ENCODE measurements around the gene LRP1.

LRP1 gene

DNA sequence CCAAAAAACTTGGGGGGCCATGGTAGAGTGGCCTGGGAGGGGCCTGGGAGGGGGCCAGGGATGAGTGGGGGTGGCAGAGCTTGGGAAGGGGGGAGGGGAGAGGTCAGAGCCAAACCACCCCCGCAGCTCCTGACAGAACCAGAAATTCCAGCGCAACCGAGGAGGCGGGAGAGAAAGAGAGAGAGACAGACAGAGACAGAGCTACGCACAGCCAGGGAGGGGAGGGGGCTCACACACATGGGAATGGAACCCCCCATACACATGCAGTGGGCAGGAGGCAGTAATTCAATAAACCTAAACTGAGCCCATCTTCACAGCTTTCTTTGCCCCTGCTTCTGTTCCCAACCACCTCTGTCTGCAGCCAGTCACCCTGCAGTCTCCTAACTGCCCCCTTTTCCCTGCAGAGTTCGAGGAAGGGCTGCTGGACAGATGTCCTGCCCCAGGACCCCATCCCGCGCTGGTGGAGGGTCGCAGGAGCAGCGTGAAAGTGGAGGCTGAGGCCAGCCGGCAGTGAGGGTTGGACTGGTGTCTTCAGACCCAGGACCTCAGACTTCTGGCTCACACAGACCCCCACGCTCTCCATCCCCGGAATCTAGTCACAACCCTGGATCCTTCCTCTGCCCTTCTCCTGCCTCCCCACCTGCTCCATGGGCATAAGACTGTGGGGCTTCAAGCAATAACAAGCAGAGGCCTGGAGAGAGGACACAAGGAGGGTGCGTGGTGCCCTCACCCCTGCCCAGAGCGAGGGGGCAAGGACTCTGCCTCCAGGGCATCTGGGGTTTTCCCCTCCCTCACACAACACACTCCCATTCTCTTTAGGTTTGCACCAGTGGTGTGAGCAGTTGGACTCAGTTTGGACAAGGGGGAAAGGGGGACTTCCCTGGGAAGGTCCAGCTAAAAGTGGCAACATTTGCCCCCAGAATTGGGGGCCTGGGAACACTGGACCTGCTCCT is 33.8 kb upstream of the LRP1 start:
- peak; percentile 40 for DNase-seq (ENCODE audit: low spot score)

DNA sequence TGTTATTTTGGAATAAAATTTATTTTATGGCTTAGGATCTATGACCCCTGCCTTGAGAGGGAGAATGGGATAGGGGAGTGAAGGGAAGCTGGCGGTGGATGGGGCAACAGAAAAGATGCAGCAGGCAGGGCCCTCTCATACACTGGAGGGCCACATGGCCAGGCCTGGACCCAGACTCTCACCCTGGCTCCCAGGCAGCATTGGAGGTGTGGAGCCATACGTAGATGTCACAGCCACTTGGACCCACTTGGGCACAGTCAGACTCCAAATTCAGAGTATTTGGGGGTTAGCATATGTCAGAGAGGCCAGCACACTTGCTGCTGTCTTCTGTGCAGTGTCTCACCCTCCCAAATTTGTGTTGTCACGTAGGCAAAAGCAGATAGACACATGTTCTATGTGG is 32.8 kb upstream of the LRP1 start:
- DNase-seq (ENCODE audit: low spot score): no peak

DNA sequence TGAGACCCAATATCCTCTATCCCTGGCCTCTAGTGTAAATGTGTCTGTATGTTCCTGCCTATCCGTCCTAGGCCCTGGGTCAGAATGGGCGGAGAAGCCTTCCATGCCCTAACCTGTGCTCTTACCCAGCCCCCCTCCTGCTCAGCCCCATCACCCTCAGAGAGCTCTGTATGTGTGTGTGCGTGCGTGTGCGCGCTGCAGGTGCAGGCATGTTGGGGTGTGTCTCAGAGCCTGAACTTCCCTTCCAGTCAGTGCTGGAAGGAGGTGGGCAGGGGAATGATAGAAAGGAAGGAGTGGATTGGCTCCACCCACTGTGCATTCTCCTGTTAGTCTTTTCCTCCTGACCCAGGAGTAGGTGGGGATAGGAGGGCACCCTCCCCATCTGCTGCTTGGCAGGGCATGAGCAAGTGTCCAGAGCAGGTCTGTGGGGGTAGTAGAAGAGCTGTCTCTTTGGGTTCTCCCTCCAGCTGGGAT is 32.1 kb upstream of the LRP1 start:
- DNase-seq (ENCODE audit: low spot score): peak; percentile 38

DNA sequence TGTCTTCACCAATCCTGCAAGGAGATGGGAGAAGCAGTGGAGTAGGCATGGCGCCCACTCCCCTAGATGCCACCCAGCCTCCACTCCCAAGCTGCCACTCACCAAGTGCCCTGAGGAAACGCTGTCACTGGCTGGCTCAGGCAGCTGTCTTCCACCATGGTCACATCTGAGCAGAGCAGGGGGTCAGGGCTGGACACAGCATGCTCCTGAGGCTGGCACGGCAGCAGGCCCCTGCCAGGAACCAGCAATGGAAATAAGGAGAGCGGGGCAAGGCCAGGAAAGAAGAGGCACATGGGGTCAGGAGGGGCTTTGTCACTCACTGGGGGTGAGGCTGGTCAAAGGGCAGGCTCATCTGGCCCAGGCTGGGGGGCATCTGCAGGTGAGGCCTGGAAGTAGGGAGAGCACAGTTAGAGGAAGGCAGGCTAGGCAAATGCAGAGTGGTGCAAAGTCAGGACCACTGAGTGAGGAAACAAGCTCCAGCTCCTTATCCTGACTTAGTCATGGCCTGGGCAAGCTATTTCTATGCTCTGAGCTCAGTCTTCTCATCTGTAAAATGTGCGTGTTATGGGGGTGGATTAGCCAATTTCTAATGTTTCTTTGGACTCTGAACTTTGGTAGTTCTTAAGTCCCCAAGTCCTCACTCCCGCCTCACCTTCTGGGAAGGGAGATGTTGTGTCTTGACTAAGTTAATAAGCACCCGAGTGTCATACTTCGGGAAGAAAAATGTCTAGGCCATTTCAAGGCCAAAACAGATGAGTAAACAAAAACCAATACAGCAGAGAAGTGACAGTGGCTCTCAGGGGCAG is 31.3 kb upstream of the LRP1 start:
- DNase-seq (ENCODE audit: low spot score): no peak

DNA sequence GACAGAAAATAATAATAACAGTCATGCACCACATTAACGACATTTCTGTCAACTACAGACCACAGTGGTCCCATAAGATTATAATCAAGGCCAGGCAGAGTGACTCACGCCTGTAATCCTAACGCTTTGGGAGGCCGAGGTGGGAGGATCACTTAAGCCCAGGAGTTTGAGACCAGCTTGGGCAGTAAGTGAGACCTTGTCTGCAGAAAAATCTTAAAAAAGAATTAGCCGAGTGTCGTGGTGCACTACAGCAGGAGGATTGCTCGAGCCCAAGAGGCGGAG is 30.8 kb upstream of the LRP1 start:
- DNase-seq (ENCODE audit: low spot score): no peak

DNA sequence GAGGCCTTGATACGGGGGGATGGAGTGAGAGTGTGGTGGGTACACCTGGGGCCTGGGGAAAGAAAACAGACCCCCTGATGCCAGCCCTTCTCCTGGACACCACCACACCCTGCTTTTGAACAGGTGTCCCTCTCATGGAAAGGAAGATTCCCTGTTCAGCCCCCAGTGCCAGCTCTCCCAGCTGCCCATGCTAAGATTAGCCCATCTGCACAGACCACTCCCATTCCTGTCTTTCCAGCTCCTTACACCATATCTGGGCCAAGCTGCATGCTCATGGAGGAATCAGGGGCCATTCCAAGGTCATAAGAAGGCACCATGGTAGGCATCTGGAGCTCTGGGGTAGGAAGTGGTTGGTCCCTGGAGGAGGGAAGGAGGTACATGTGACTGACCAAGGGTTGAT is 29.7 kb upstream of the LRP1 start:
- no peak for DNase-seq (ENCODE audit: low spot score)

DNA sequence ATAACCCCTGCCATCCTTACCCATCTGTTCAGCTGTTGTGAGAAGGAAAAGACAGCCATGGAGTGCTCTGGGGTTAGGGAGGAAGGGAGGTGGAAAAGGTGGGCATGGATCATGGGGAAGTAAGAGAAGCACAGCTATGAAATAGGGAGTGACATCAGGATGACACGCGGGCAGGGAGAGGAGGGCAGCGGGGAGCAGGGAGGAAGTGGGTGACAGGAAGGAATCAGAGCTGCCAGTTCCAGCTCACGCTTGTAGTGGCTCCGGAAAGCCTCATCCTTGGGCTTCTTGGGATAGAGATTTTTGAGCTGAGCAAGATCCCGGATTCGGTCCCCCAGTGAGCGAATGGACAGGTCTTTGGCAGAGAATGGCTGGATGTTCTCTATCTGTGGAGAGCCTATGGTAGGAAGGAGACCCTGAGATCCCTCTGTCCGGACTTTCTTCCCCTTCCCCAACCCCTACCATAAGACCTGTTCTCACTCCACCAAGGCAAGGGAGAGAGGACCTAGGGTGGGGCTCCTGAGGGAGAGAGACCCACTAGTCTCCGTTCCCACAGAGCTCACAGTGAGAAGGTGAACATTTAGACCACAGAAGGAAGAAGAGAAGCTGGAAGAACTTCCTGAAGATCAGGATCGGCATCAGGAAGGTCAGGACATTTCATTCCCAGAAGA is 29.1 kb upstream of the LRP1 start:
- DNase-seq (ENCODE audit: low spot score): no peak

DNA sequence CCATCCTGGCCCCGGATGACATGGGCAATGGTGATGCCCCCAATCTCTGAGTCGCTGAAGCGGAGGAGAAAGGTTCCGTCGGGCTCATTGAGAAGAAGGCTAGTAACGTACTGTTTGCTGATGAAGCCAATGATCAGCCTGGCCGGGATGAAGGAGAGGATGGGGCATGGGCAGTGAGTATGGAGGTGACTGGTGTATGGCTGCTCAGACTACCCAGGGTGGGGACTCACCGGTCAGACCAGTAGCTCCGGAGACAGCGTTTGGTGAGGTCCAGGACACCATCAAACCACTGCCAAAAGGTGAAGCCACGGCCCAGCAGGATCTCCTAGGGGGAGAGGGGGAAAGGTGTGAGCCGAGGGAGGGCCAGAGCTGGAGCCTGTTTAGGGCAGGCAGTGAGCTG is 28.5 kb upstream of the LRP1 start:
- no peak for DNase-seq (ENCODE audit: low spot score)

DNA sequence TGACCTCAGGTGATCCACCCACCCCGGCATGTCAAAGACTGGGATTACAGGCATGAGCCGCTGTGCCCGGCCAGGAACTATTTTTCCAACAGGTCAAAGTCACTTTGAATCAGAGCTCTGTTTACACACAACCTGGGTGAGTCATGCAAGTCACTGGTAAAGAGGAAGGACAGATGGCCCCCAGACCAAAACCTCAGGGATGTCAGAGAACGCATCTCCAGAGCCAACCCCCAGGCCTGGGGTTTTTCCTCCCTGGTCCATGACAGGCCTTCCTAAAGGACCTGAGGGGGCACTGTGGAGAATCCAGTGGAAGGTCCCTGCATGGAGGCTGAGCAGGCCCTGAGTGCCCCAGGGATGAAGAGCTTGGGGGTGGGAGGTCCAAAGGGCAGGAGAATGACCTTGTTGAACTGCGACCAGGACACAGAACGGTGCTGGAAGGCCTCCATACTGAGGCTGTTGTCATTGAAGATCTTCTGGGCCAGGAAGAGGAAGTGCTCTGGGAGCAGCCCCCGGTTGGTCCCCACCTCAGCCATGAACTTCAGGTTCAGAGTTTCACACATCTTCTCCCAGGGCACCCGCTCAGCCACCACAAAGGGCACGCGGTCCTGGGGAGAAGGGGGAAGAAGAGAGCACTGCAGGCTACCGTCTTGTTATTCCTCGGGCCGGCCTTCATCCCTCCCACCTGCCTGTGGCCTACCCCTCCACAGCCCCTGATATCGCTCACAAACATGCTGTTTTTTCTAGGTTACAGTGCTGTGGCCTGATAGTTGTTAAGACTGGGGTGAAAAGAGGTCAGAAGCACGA is 26.2 kb upstream of the LRP1 start:
- no peak for DNase-seq (ENCODE audit: low spot score)

DNA sequence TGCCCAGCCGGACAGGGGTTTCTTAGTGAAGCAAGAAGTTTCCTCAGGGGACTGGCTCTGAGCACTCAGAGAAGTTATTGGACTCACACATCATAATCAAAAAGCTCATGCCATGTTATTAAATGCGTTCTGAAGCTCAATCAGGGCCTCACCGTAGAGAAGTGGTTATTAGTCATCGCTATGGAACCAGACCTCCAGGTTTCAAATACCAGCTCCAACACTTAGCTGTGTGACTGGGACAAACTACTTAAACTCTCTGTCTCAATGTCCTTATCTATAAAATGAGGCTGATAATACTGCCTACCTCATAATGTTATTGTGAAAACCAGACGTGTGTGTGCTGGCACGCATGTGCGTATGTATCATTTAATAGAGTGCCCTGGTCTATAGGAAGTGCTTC is 24.4 kb upstream of the LRP1 start:
- no peak for DNase-seq (ENCODE audit: low spot score)

DNA sequence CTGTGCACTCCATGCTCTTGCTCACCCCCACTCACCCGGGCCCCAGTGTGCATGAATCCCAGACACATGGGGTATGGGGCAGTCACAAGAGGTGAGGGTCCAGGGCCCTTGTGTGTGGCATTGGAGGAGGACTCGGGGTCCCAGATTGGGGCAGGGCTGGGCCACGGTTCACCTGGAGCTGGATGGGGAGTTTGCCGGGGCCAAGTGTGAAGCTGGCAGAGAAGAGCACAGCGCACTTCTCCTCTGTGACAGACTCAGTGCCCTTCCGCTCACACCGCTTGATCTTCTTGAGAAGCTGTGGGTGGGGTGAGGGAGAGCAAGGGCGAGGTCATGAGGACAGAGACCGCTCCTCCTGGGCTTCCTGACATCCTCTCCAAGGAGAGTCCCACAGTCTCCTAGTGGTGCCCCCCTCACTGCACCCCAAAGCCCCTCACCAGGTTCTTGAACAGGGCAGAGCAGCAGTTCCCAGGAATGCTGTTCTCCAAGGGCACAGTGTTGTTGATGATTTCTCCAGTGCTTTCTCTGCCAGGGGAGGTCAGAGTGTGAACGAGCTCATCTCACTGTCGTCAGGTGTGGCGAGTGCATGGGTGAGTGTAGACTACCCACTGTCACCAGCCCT is 23.9 kb upstream of the LRP1 start:
- DNase-seq (ENCODE audit: low spot score): no peak

DNA sequence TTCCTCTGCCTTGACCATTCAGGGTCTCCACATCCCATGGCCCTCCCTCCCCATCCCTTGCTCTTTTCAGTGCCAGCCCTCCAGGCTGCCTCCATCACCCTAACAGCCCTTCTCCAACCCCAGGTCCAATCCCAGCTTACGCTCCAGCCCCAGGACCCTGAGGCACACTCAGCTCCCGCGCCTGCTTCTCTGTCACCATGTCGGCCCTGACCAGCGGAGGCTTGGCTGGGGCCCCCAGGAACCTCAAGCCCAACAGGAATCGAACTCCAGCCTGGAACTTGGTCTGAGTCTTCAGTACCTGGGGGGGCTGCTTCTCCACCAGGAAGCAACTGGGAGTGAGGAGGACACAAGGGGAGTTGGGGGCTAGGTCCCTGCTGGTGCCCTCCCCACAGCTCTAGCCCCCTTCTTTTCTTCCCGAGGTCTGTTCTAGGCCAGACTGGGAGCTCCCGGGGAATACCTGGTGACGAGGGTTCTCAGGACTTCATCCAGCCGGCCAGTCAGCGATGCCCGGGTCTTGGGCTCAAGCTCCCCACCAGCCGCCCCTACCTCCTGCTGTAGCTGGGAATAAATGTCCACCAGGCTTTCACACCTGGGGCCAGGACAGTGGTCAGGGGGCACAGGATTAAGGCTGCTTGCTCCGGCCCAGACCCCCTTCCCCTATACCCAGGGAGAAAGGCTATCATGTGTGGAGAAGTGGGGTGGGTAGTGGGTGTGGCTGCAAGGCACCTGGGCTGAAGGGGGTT is 23.1 kb upstream of the LRP1 start:
- DNase-seq (ENCODE audit: low spot score): no peak

DNA sequence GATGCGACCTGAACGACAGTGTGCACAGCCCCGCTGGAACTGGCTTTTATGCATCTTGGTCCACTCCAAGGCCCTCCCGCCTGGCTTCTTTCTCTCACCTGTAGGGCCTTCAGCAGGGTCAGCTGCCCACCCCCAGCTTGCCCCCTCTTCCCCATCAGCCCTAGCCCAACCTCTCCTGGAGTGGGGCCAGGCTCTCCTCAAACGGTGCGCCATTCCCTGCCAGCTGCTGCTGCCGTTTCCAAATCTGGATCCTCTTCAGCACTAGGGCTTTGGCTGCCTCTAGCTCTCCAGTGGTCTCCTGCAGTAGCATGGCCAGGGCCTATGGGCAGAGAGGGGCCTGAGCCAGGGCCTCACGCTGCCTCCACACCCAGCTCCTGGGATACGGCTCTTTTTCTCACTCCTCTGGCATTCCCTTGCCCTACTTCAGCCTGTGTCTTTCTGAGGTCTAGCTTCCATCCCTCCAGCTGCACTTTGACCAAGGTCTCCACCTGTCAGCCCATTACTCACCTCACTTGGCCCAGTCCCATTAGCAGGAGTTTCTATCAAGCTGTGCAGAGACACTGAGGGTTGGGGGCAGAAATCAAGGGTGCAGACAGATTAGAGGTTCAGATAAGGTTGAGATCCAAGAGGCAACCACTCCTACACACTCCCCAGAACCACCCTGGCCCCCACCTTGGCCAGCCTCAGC is 22.1 kb upstream of the LRP1 start:
- no peak for DNase-seq (ENCODE audit: low spot score)

DNA sequence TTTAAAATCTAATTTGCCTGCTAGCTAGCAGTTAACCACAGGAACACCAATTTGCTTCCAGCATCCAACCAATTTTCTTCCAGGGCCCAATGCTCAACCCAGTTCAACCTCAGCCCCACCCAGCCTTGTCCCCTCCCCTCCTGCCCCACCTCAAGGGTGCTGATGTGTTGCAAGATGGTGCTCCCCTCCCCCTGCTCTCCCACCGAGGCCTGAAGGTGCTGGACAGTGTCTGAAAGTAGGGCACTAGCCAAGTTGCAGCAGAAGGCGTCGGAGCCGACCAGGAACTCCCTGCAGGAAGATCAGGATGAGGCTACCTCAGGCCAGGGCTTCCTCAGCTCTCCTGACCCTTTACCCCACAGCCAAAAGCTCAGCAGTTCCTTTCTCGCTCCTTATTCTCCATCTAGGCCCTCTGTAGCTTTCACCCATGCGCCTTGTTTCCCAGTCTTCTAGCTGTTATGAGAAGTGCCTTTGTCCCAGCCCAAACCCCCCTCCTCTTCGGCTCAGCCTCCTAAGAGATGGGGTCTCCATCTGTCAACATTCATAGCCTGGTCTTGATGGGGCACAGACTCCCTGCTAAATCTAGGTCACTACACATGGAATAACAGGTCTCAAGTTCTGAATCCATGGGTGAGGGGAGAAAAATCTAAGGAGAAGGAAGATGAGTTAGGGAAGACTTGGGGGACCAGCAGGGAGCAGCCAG is 20.7 kb upstream of the LRP1 start:
- DNase-seq (ENCODE audit: low spot score): no peak

DNA sequence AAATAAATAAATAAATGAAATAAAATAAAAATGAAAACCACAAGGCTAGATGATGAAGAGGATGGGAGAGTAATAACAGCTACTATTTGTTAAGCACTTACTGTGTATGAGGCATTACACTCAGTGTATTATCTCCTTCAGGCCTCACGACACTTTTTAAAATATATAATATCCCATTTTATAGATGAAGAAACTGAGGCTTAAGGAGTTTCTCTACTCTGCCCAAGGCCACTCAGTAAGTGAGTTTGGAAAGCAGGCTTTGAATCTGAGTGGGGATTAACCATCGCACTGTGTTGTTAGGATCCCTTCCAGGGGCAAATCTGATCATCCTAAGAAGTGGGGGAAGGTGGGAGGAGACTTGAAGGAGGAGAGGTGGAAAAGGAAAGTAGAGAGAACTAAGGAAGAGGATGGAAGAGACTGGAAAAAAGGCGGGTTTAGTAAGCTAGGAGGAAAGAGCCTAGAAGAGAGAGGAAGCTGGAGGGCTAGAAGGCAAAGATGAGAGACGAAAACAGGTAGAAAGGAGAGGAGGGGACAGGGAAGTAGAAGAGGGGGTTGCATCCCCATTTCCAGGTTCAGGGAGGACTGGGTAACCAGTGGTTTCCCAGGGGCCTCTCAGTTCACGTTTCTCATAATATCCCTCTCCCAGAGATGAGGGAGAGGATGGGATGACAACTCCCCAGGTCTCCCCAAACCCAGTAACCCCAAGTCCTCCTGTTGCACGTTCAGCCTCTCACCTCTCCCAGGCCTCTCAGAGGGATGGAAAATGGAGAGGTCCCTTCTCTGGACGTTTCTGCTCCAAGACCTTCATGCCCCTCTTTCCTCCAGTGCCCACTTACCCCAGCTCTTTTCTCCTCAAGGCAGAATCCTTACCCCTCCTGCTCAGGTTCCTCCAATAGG is 18.8 kb upstream of the LRP1 start:
- no peak for DNase-seq (ENCODE audit: low spot score)

DNA sequence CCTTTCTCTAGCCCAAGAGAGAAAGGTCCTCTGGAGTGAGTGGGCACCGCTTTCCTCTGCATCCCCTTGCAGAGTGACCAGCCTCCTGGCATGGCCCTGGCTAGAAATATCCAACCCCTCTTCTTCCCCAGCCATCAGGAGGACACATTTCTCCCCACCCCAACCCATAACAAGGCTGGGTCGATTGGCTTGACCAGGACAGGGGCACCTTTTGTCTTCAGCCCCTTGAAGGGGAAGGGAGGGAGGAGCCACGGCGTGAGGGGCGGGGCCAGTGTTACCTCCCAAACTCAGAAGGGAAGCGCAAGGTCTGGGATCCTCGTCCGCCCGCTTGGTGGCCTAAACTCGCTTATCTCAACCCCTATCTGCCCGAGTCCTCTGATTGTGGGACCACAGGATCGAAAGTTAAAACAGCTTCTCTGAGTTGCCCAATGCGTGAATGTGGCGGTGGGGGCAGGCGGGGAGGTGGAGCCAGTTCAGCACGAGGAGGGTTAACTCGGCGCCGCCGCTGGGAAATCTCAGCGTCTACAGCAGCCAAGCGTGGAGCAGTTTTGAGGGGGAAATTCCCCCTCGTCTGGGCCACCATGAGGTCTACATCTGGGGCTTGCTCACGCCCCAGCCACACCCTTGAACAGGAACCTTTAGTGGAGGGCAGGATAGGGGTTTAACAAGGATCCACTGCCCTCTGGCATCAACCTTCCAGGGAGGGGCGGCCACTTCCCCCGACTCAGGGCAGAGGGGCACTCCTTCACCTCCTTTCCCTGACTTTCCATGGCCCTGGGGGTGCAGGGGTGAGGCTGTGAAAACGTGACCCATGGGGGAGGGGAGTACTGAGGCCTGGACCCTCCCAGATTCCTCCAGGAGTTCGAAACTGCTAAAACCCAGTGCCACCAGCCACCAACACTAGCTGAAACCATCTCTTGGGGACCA is 17.9 kb upstream of the LRP1 start:
- peak; percentile 58 for DNase-seq (ENCODE audit: low spot score)

DNA sequence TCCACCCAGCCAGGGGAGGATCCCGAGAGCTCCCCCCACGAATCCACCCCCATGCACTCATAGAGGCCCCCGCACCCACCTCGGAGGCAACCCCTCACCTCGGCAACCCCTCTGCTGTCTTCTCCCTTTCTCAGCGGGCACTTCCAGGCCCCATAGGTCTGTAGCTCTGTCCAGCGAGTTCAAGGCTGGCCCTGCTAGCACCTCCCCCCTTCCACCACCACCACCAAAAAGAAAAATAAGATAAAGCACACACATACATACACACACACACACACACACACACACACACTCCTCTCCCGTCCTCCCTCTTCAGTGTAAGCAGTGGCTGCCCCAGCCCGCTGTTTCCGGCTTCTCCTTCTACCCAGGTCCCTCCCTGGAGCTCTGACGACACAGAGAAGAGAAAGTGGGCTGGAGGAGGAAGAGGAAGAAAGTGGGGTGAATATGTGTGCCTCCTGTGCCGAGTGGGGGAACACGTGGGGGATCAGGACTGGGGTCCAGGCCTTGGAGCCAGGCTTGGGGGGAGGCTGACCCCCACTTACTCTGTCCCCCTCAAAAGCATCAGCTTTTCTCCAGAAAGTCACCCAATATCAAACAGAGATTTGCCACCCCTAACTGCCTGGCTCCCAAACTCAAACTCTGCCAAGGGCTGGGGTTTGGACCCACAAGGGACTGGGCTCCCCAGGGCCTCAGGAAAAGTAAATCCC is 17.1 kb upstream of the LRP1 start, which contains the start of gene STAT6:
TSS of gene STAT6 (minus strand) at position 332 of the 704 bp plus-strand sequence. CDS start 3,084 bp downstream, outside the sequence.
- DNase-seq (ENCODE audit: low spot score): peak; percentile 51

Measured in COLO829 (cell line).